HUES6 (cell line): ENCODE data around the gene IL5.
"Not testable (repeated sequence)": the region's sequence is repeated elsewhere in the genome, so short reads cannot be mapped to it uniquely, and the experiment has no call there.

Experiments
- H3K27ac ChIP-seq: 2 replicates; pipeline ENCODE4 v1.7.0; 2013; ENCODE audit warnings: low read depth, mild to moderate bottlenecking, low read length, inconsistent platforms
- H3K27me3 ChIP-seq: 2 replicates; pipeline ENCODE4 v1.6.1; 2013; ENCODE audit warnings: low read length; ENCODE audit not compliant: control insufficient read depth, insufficient read depth
- H3K36me3 ChIP-seq: 2 replicates; pipeline ENCODE4 v1.6.1; 2013; ENCODE audit warnings: low read length; ENCODE audit not compliant: control insufficient read depth, insufficient read depth
- H3K4me1 ChIP-seq: 2 replicates; pipeline ENCODE4 v1.6.1; 2013; ENCODE audit warnings: low read length; ENCODE audit not compliant: control insufficient read depth, insufficient read depth
- H3K4me3 ChIP-seq: 2 replicates; pipeline ENCODE4 v1.5.1; 2013; ENCODE audit warnings: low read depth, low read length
- H3K9ac ChIP-seq: one replicate; pipeline ENCODE4 v1.6.1; 2013; ENCODE audit warnings: mild to moderate bottlenecking, low read length
- H3K9me3 ChIP-seq: 2 replicates; pipeline ENCODE4 v1.6.1; 2013; ENCODE audit warnings: low read depth, low read length; ENCODE audit not compliant: control insufficient read depth, insufficient read depth

IL5 gene

GRCh38 chr5:132557478-132558172, 14.3 kb upstream of the IL5 start:
- peak overlapping the region; percentile 82; the same call in 1 of the 2 replicates for H3K27ac ChIP-seq
- H3K9ac ChIP-seq: peak overlapping the region; percentile 87
- H3K36me3 ChIP-seq: peaks cover 34% of the 10 kb centered on the region
- peaks cover 2% of the 10 kb centered on the region; the same call in 1 of the 2 replicates for H3K9me3 ChIP-seq
- H3K27me3 ChIP-seq: no peaks in the 10 kb centered on the region
- H3K4me3 ChIP-seq: peak overlapping the region; percentile 78
- H3K4me1 ChIP-seq: peaks cover 2% of the 10 kb centered on the region; the same call in 1 of the 2 replicates

GRCh38 chr5:132556763-132557477, 13.6 kb upstream of the IL5 start, which contains the start of gene RAD50:
Gene RAD50, plus strand, starts transcription at chr5:132556977. Its CDS starts 348 bp downstream, at chr5:132557325.
- no peaks in the 10 kb centered on the region for H3K27me3 ChIP-seq
- H3K36me3 ChIP-seq: peaks cover 27% of the 10 kb centered on the region
- H3K9me3 ChIP-seq: peaks cover 2% of the 10 kb centered on the region; the same call in 1 of the 2 replicates
- H3K9ac ChIP-seq: peak within 1 kb of the TSS; percentile 87
- peak within 1 kb of the TSS; percentile 78 for H3K4me3 ChIP-seq
- peak within 1 kb of the TSS; percentile 82; the same call in 1 of the 2 replicates for H3K27ac ChIP-seq
- peaks cover 2% of the 10 kb centered on the region; the same call in 1 of the 2 replicates for H3K4me1 ChIP-seq

GRCh38 chr5:132556153-132556762, 12.9 kb upstream of the IL5 start:
- peaks cover 20% of the 10 kb centered on the region for H3K36me3 ChIP-seq
- peak overlapping the region; percentile 78 for H3K4me3 ChIP-seq
- no peaks in the 10 kb centered on the region for H3K27me3 ChIP-seq
- H3K9me3 ChIP-seq: peaks cover 2% of the 10 kb centered on the region; the same call in 1 of the 2 replicates
- no peak overlapping the region for H3K27ac ChIP-seq
- peaks cover 2% of the 10 kb centered on the region; the same call in 1 of the 2 replicates for H3K4me1 ChIP-seq
- peak overlapping the region; percentile 87 for H3K9ac ChIP-seq

- Histone ChIP-seq H3K9ac (no peak overlapping the region), H3K27ac (no peak overlapping the region), H3K27me3 (no peaks in the 10 kb centered on the region), H3K36me3 (no peaks in the 10 kb centered on the region), H3K4me1 (no peaks in the 10 kb centered on the region), H3K4me3 (no peak overlapping the region), H3K9me3 (no peaks in the 10 kb centered on the region)
Measured at GRCh38 chr5:132549576-132549975, 6.3 kb upstream of the IL5 start.

GRCh38 chr5:132548834-132549233, 5.5 kb upstream of the IL5 start:
- not testable (repeated sequence) for H3K27ac ChIP-seq, H3K4me1 ChIP-seq, H3K36me3 ChIP-seq, H3K9me3 ChIP-seq, H3K27me3 ChIP-seq, H3K9ac ChIP-seq, H3K4me3 ChIP-seq

- no peak overlapping the region for H3K9ac ChIP-seq
- H3K36me3 ChIP-seq: no peaks in the 10 kb centered on the region
- H3K4me3 ChIP-seq: no peak overlapping the region
- H3K9me3 ChIP-seq: no peaks in the 10 kb centered on the region
- no peaks in the 10 kb centered on the region for H3K27me3 ChIP-seq
- H3K4me1 ChIP-seq: no peaks in the 10 kb centered on the region
- H3K27ac ChIP-seq: no peak overlapping the region
Measured at GRCh38 chr5:132547269-132547668, 3.9 kb upstream of the IL5 start.

- no peaks in the 10 kb centered on the region for H3K4me1 ChIP-seq
- H3K27ac ChIP-seq: no peak overlapping the region
- no peaks in the 10 kb centered on the region for H3K36me3 ChIP-seq
- no peak overlapping the region for H3K9ac ChIP-seq
- no peaks in the 10 kb centered on the region for H3K9me3 ChIP-seq
- no peak overlapping the region for H3K4me3 ChIP-seq
- no peaks in the 10 kb centered on the region for H3K27me3 ChIP-seq
Measured at GRCh38 chr5:132546108-132546507, 2.8 kb upstream of the IL5 start.

- no peak overlapping the region for H3K9ac ChIP-seq
- no peaks in the 10 kb centered on the region for H3K9me3 ChIP-seq
- H3K27ac ChIP-seq: no peak overlapping the region
- peaks cover 7% of the 10 kb centered on the region; the same call in 1 of the 2 replicates for H3K27me3 ChIP-seq
- no peaks in the 10 kb centered on the region for H3K36me3 ChIP-seq
- H3K4me3 ChIP-seq: no peak overlapping the region
- no peaks in the 10 kb centered on the region for H3K4me1 ChIP-seq
Measured at GRCh38 chr5:132540764-132541163, 2.6 kb downstream of the IL5 start.

GRCh38 chr5:132540149-132540548, 3.2 kb downstream of the IL5 start:
- Histone ChIP-seq H3K27ac (no peak overlapping the region), H3K36me3 (no peaks in the 10 kb centered on the region), H3K27me3 (peaks cover 8% of the 10 kb centered on the region; the same call in 1 of the 2 replicates), H3K4me3 (no peak overlapping the region), H3K9me3 (no peaks in the 10 kb centered on the region), H3K4me1 (no peaks in the 10 kb centered on the region), H3K9ac (no peak overlapping the region)

GRCh38 chr5:132539716-132540115, 3.6 kb downstream of the IL5 start:
- Histone ChIP-seq H3K36me3 (no peaks in the 10 kb centered on the region), H3K4me3 (no peak overlapping the region), H3K27me3 (peaks cover 8% of the 10 kb centered on the region; the same call in 1 of the 2 replicates), H3K9me3 (no peaks in the 10 kb centered on the region), H3K4me1 (no peaks in the 10 kb centered on the region), H3K27ac (no peak overlapping the region), H3K9ac (no peak overlapping the region)

- H3K4me3 ChIP-seq: no peak overlapping the region
- H3K9me3 ChIP-seq: no peaks in the 10 kb centered on the region
- H3K4me1 ChIP-seq: peaks cover 2% of the 10 kb centered on the region; the same call in 1 of the 2 replicates
- no peaks in the 10 kb centered on the region for H3K36me3 ChIP-seq
- H3K9ac ChIP-seq: no peak overlapping the region
- H3K27ac ChIP-seq: no peak overlapping the region
- H3K27me3 ChIP-seq: peaks cover 3% of the 10 kb centered on the region; the same call in 1 of the 2 replicates
Measured at GRCh38 chr5:132530946-132531345, 12.4 kb downstream of the IL5 start.
